GM12801 (cell line): Measurements from ENCODE around the gene NOTCH1.

Experiments
- CTCF ChIP-seq: IDR thresholded peaks from one replicate; pipeline ENCODE4 v1.5.1; 2011; ENCODE audit warnings: control low read depth; ENCODE audit not compliant: insufficient read length; ENCODE audit errors: extremely low read depth

NOTCH1 gene

GRCh38 chr9:136528716-136529341 lies 17.0 kb downstream of the NOTCH1 start:
- no peak for TF ChIP-seq CTCF

GRCh38 chr9:136527721-136528710 lies 17.8 kb downstream of the NOTCH1 start:
- no peak for TF ChIP-seq CTCF

GRCh38 chr9:136527131-136527530 lies 18.7 kb downstream of the NOTCH1 start:
- TF ChIP-seq CTCF: no peak

GRCh38 chr9:136526625-136527066 lies 19.2 kb downstream of the NOTCH1 start:
- TF ChIP-seq CTCF: no peak

- TF ChIP-seq CTCF: no peak
Measured at GRCh38 chr9:136525841-136526499, 19.9 kb downstream of the NOTCH1 start.

GRCh38 chr9:136525207-136525606 lies 20.6 kb downstream of the NOTCH1 start:
- TF ChIP-seq CTCF: no peak

GRCh38 chr9:136522314-136523237 lies 23.3 kb downstream of the NOTCH1 start:
- no peak for TF ChIP-seq CTCF
